Breast epithelium (tissue), 3 donors: ENCODE measurements around the gene ATP2A1.

Source experiments
- CTCF ChIP-seq, 3 donors: fragments of 450-650 bp; IDR thresholded peaks; one replicate each; pipeline ENCODE4 v1.5.1; 2016 to 2017; ENCODE audit warnings: antibody characterized with exemption in 3 of 3, mild to moderate bottlenecking in 3 of 3, moderate library complexity in 3 of 3
- POLR2A ChIP-seq: fragments of 450-650 bp; IDR thresholded peaks from one replicate; pipeline ENCODE4 v1.6.1; 2016; ENCODE audit warnings: antibody characterized with exemption, mild to moderate bottlenecking, moderate library complexity
- POLR2AphosphoS5 ChIP-seq, 3 donors: sonication (generic); formaldehyde crosslinking; IDR thresholded peaks; one replicate each; pipeline ENCODE4 v1.6.1; 2017; ENCODE audit warnings: antibody characterized with exemption in 3 of 3

GRCh38 chr16:28933171-28933570 lies 54.9 kb downstream of the ATP2A1 start:
- TF ChIP-seq POLR2A (no peak), CTCF (IDR thresholded peaks at IDR 0.05) (no peak), POLR2AphosphoS5 (IDR thresholded peaks at IDR 0.05) (no peak)
